Stimulated activated CD4-positive, alpha-beta T cell treated with anti-CD3 and anti-CD28 coated beads, TNF-alpha, amount 100 ng/mL, for 24 hours (primary cell): ENCODE results near the gene CDH4.

ENCODE experiments used
- DNase-seq, 3 experiments: peaks; one replicate each; pipeline ENCODE4 v3.0.0-alpha.2; 2020; ENCODE audit warnings: low read depth in 3 of 3

The CDH4 gene

DNA sequence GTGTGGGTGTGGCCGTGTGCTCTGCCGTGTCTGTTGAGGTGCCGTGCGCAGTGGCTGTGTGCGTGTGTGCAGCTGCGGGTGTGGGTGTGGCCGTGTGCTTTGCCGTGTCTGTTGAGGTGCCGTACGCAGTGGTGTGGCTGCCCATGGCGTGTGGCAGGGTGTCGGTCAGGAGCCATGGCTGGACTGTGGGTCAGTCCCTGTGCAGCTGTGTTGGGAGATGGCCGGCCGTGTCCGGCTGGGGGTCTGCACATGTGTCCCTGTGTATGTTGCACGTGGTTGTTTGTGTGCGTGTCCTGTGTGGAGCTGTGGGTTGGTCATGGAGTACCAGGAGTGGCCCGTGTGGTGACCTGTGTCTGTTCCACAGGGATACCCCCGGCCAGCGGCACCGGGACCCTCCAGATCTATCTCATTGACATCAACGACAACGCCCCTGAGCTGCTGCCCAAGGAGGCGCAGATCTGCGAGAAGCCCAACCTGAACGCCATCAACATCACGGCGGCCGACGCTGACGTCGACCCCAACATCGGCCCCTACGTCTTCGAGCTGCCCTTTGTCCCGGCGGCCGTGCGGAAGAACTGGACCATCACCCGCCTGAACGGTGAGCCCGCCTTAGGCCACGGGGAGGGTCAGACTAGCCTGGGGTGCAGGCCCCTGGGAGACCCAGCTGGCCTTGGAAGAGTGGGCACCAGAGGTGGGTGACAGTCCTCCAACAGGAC is 675.9 kb downstream of the CDH4 start:
- no peak for DNase-seq

DNA sequence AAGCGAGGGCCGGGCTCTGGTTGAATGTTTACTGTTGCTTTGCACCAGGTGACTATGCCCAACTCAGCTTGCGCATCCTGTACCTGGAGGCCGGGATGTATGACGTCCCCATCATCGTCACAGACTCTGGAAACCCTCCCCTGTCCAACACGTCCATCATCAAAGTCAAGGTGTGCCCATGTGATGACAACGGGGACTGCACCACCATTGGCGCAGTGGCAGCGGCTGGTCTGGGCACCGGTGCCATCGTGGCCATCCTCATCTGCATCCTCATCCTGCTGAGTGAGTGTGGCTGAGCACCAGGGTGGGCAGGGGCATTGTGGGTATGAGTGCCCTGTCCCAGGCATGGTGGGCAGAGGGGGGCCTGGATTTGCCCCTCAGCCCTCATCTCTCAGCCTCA is 677.5 kb downstream of the CDH4 start:
- DNase-seq = no peak

DNA sequence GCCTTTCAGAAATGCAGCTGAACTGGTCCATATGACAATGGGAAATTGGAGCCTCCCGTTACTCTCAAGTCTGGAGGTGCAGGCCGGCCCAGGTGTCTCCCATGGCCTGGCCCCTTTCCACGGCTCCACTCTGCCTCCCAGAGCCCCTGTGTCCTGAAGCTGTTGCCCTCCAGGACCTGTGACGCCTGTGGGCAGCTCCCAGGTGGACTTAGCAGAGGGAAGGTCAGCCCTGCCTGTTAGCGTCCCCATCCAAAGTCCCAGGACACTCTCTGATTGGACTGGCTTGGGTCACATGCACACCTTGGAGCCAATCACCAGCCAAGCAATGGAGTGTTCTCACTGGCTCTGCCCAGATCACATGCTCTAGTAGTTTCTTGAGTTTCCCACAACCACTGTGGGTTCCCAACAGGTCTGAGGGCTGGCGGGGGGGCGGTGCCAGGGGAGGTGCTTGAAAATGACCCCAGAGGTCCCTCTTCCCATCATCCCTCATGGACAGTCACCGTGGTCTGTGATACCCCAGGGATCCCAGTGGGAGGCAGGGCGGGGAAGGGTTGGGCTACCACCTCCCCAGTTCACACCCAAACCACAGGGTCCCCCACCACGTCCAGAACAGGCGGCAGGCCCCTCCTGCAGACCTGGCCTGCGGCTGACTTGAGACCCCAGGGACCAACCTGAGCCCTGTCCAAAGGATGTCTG is 678.1 kb downstream of the CDH4 start:
- no peak for DNase-seq

DNA sequence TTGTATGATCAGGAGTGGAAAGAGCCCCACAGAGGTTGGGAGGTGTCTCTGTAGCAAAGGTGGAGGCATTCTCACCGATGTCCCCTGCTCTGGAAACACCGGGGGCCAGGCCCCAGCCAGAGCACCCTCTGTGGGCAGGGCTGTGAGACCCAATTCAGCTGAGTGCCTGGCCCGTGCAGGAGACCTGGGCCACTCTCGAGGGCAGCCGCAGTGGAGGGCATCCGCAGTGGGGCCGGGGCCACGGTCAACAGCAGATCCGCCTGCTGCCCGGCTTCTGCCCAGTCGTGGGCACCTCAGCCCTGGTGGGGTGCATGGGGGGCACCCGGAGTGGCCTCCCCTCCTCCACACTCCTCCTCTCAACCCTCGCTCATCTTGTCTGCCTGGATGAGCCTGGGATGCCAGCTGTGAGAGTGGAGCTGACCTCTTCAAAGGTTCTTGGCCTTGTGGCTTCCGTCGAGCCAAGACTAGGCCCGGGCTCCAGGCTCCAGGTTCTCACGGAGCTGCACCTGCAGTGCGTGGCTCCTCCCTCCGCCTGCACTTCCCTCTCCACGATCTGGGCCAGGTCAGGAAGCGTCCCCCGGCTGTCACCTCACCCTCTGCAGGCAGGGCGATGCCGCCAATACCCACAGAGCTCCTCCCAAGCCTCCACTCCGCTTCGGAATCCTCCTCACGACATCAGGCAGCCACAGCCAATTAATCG is 678.9 kb downstream of the CDH4 start:
- no peak for DNase-seq

DNA sequence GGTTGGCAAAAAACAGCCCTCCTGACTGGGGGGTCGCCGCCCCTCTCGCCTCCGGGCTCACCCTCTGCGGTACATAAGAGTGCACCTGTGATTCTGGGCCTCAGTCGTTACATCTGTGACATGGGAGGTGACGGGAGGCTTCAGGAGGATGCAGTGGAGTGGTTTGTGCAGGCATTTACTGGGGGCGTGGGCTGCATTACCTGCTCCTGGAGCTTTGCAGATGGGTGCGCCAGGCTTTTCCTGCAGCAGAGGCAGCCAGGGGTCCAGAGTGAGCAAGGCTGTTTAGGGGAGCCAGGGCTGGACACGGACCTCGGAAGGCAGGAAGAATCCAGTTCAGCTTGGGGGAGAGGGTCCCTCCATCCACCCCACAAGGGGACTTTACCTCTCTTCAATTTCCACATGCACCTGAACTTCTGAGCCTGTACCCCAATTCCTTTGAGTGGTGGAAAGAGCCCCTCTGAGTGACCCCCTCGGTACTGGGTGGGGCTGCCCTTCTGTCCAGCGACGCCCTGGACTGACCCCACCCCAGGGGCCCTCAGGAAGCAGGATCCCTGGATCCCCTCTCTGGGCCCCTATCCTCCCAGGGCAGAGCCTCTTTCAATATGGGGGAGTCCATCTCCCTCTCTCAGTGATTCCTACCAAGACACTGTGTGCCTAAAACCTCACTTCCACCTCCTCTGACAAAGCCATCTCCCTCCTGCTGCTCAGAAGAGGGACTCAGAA is 679.6 kb downstream of the CDH4 start:
- no peak for DNase-seq

DNA sequence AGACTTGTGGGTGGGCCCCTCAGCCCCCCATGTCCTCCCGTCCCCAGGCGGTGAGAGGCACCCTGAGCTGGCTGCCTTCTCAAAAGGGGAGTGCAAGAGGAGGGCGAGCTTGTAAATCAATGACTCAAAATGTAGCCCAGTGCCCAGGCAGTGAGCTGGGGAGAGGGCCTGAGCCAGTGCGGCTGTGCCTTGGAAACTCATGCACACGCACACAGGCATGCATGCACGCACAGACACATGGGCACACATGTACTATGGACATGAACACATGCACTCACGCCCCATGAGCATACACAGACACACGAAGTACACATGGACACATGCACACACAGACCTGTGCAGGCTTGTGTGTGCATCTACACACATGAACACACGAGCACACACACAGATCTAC is 680.1 kb downstream of the CDH4 start:
- no peak for DNase-seq

DNA sequence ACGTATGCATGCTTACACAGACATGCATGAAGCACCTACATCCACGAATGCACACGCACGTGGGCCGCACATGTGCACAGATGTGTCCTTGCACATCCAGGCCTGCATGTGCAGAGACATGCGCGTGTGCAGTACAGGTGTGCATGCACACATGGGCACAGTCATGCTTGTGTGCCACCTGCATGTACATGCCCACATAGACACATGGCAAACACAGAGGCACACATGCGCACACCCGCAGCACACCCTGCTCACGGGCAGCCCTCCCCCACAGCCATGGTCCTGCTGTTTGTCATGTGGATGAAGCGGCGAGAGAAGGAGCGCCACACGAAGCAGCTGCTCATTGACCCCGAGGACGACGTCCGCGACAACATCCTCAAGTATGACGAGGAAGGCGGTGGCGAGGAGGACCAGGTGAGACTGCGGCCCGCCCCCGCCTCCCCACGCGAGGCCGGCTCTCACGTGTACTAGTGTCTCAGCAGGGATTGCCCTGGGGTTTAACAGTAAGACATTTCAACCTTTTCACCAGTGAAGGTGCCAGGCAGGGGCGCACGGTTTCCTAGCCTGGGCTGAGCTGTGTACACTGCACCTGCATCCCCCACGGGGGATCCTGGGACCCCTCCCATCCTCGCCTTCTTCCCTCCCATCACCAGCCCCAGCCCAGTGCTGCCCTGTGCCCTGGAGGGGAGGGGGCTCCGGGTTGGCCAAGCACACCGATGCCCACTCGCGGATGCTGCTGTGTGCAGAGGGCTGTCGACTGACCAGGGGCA is 680.8 kb downstream of the CDH4 start:
- no peak for DNase-seq

DNA sequence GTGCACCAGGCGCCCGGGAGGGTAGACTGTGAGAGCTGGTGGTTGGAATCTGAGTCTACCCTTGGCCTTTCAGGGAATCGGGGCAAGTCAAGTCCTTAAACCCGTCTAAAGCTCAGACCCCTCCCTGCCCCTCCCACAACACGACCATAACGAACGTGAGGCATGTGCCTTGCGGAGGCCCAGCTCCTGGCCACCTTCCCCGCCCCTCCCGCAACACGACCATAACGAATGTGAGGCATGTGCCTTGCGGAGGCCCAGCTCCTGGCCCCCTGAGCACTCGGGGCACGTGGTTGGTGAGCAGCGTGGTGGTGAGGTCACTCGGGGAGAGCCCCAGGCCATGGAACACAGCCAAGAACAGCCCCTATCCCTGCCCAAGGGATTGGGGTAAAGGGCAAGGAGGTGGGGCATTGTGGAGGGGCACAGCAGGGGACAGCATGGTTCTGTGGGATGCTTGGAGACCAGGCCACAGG is 681.5 kb downstream of the CDH4 start:
- DNase-seq = no peak

DNA sequence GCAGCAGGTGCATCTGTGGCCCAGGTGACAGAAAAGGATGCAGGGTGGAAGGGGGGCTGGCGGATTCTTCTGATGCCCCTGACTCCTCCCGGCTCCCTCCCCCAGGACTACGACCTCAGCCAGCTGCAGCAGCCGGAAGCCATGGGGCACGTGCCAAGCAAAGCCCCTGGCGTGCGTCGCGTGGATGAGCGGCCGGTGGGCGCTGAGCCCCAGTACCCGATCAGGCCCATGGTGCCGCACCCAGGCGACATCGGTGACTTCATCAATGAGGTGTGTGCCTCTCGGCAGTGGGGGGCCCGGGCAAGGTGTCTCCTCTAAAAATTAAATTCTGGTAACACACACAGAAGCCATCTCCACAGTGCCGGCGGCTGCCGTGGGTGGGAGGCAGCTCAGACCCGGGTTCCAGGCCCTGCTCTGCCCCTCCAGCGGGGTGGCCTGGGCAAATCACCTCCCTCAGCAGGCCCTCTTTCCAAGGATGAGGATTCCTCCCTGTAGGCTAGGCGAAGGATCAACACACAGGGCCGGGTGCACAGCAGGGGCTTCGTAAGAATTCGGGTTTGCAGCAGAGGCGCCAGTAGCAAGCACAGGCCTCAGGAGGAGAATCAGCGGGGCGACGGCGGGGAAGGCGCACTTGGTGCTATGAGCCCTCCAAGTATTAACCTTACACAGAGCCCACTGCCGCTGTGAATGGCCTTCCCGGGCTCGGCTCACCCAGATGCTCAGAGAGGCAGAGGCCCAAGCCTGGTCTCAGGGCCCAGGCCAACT is 682.1 kb downstream of the CDH4 start:
- DNase-seq = no peak

DNA sequence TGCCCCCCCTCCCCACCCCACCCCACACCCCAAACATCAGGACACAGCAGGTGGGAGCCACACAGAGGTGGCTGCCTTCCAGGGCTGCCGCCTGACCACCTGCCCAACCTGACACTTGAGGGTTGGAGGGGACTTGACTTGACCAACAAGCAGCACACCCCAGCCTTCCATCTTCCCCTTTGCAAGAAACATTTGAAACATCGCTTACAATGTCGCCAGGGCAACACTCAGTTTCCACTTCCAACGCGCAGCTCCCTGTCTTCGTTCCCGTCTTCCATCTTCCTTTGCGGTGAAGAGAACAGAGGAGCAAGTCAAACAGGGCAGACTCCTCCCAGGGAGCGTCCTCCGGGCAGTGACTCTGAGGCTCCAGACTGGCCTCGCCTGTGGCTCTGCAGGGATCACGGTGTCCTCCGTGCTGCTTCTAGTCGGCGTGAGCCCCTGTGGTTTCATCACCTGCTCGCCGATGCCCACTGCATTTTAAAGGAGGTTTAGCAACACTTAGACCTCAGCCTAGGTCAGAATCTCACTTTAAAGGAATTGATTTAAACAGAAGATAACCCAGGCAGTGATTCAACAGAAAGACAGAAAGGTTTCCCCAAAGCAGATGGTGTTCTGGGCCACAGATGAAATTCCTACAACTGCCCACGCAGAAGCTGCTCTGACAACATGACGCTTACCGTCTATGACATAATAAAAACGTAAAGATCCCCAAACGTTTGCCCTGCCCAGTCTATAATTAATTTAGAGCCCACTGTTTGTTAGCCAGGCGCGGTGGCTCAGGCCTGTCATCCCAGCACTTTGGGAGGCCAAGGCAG is 682.9 kb downstream of the CDH4 start:
- DNase-seq = no peak

DNA sequence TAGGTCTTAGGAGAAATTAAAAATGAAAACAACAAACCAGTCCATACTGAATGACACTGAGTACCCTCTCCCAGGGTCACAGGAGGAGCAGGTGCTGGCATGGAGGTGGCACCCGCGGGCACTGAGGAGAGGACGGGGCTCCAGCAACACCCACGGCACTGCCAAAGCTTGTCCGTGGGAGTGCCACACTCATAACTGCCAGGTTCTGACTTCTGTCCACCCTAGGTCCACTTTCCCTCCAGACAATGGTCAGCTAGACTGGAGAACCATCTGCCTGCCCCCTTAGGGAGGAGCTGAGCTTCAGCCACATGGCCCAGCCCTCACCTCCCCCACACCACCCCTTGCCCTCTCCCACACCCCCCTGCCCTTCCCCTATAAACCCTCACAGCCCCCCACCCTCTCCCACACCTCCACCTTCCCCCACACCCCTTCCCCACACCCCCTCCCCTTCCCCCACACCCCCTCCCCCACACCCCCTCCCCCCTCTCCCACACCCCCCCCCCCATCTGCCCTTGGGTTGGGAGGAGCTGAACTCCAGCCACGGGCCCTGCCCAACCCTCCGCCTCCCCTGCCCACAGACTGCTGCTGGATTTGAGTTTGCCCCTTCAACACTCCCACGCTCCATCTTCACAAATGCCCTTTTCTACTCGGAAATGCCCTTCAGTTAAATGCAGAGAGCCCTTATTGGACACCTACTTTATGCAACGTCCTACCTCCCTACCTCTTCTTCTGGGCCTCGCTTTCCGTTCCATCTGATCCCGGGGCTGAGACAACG is 684.1 kb downstream of the CDH4 start:
- no peak for DNase-seq

DNA sequence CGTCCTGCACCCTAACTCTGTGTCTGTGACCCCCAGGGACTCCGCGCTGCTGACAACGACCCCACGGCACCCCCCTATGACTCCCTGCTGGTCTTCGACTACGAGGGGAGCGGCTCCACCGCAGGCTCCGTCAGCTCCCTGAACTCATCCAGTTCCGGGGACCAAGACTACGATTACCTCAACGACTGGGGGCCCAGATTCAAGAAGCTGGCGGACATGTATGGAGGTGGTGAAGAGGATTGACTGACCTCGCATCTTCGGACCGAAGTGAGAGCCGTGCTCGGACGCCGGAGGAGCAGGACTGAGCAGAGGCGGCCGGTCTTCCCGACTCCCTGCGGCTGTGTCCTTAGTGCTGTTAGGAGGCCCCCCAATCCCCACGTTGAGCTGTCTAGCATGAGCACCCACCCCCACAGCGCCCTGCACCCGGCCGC is 684.7 kb downstream of the CDH4 start:
- no peak for DNase-seq

DNA sequence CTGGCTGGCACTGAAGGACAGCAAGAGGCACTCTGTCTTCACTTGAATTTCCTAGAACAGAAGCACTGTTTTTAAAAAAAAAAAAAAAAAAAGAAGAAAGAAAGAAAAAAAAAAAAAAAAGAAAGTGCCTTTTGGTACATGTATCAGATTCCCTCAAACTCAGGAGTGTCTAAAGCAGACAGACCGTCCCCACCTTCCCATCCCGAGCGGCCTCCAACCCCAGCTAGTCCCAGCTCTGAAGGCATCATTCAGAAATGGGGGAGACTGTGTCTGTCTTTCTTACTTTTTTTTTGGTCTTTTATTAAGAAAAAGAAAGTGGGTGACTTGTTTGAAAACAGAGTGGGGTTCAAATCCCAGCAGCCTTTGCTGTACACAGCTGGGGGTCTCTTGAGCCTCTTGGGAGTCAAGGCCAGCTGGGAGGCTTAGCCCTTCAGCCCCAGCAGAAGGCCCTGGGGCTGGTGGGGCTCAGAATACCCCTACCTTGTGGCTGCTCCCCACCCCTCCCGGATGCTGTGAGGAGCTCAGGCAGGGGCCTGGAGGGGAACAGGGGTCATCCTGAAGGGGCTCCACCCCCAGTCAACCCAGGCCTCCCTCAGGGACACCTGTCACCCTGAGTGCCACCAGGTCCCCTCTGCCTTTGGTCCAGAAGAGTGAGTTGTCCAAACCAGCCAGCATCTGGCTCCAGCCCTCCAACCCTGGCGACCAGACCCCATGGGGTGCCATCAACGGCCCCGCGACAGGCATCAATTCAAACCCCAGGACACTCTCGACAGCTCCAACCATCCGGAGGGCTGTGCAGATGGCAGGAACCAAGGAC is 685.3 kb downstream of the CDH4 start:
- DNase-seq = no peak

DNA sequence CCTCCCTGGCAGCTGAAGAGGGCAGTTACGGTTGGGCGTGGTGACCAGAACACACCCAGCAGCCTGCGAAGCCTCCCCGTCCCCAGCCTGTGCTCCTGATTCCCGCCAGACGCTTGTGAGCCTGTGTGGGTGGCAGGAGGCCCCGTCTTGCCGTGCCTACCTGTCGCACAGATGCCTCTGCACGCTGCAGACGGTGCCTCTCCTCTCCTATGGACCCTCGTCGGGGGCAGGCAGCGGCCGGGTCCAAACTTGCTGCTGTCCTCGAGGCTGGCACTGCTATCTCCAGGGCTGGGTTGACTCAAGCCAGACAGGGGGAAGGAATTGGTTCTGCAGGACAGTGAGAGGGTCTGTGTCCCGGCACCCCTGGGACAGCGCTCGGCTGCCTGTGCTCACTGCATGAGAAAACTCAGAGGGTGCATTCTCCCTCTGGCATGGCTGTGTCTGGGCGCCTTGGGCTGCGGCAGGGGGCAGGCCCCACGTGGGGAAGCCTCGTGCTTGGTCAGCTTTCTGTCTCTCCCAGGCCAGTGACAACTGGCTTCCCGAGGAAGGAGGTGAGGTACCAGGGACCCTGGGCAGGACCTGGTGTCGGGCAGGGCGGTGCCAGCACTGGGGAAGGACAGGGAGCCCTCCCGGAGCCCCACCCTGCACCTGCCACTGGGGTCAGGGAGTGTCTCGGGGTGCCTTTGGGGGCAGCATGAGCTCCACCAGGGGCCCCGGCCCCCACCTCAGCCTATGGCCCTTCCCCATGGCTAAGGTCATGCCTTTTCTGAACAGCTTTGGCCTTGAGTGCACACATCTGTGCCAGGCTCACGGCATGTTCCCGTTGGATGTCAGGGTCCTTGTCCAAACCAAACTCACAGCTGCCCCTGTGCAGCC is 686.1 kb downstream of the CDH4 start:
- no peak for DNase-seq

DNA sequence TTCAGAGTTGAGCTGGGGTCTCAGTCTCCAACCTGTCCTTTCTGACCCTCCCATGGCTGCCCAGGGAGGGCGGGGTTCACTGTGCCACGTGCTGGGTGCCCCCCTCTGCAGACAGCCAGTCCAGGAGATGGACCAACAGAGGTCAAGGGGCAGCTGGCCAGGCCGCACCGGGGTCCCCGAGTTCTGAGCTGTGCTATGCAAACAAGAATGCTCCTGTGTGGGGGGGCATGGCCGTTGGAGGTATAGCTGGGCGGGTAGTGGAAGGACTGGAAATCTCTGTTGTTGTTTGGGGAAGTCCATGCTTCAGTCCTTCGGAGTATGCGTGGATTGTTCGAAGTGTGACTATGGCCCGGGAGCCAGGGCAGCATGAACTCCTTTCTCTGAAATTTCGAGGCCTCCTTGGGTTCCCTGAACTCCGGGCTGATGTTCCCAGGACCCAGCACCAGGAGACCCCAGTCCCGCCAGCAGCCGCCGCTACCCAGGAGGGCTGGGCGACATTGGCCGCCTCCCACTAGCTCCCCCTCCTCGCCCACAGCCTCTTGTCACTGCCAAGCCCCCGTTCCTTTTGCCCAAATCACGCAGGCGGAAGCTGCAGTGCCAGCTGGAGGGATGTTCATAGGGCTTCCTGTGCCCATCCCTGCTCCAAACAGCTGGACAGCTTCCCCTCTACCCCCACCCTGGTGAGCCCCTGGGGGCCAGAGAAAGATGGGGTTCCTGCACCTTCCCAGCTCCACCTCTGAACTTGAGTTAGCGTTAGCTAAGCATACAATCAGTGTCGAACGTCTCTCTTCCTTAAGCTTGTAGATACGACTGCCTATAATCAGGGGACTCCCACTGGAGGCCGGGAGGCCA is 687.0 kb downstream of the CDH4 start:
- DNase-seq = no peak

DNA sequence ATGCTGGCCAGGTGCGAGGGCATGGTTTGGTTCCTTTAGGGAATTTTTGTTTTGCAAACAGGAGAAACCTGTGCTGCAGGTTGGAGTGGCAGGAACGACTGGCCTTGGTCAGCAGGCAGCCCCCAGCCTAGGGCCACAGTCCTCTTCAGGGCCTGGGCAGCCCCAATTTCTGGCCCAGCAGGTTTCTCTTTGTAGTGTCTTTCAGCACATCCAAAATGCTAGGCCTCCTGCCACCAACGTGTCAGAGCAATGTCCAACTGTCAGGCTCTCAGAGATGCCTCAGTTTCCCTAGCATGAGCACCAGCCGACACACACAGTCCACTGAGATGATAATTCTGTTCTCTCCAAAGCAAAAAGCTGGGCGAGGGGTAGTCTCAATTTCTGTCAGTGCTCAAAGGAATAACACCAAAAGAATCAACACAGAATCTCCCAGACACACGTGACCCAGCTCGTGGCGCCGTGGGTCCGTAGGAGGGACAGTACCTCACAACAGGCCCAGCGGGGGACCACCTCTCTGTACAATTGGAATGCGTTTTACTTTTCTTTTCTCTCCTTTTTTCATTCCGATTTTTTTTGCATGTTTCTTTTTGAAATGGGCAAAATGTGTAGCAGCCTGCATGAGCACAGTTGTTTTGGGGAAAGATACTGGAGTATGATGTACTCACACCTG is 687.8 kb downstream of the CDH4 start:
- DNase-seq = no peak
